Erythroblast (primary cell): Measurements from ENCODE around the gene HLA-B.

Experiments used
- GATA1 ChIP-seq: IDR thresholded peaks from 2 replicates; pipeline ENCODE4 v1.6.1; 2011; ENCODE audit warnings: low read depth, mild to moderate bottlenecking, control low read depth, low read length, moderate library complexity
- POLR2A ChIP-seq: IDR thresholded peaks from 2 replicates; pipeline ENCODE4 v1.6.1; 2011; ENCODE audit warnings: mild to moderate bottlenecking, low read length

GRCh38 chr6:31308845-31309175 is 48.2 kb downstream of the HLA-B start:
- no peak for TF ChIP-seq GATA1
- no peak for TF ChIP-seq POLR2A
